GM21529 (cell line): ENCODE measurements around the gene IFT25.

Experiments used
- ATAC-seq: cut with Tn5 transposase; IDR thresholded peaks from one replicate; pipeline ENCODE4 v1.9.1; 2021; ENCODE audit not compliant: unreplicated experiment

The IFT25 gene

GRCh38 chr1:53930932-53931331 is 14.6 kb downstream of the IFT25 start:
- no peak for ATAC-seq

DNA sequence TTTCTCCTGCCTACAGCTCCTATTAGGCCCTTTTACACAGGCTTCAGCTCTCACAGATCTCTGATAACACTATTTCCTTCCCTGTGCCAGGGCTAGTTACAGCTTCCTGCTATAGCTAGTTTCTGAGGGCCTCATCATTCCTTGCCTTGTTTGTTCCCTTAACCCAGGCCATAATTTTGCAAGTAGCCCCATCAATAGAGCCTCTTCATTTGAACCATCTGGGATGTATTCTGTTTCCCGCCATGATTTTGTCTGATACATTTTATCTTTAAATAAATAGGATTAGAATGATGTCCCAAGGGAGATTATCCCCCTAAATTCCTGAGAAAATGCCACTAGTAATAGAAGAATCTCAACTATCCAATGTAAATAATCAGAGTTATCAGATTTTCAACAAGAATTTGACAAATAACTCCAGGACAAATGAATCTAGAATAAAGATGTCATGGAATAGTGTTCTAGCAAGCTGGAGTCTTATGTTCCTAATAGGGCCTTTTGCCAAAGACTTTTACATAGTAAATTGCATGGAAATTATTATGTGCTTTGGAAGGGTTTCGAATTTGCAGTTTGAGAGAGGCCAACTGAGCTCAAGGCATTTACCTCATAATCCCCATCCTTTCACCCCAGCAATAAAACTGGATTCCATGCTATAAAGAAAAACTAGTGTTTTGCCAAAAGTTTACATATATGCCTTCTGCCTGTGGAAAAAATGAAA is 16.1 kb downstream of the IFT25 start:
- no peak for ATAC-seq

- ATAC-seq = no peak
Observed at GRCh38 chr1:53927376-53927881, 18.1 kb downstream of the IFT25 start.

GRCh38 chr1:53919675-53920066 is 25.8 kb downstream of the IFT25 start:
- no peak for ATAC-seq

DNA sequence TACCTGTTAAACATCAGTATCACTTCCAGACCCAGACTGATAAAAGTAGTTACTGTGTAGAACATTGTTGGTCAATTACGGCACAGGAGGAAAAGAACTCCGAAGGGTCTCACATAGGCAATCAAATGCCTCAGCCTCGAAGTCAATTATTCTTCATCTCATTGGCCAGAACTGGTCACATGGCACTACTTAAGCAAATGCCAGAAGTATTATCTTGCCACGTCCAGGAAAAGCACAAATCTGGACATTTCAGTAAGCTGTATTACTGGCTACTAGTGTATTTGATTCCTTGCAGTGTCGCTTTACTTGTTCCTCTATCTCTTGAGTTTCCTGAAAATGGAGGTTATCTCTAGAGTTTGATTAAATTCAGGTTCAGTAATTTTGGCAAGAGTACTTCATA is 27.2 kb downstream of the IFT25 start:
- no peak for ATAC-seq

DNA sequence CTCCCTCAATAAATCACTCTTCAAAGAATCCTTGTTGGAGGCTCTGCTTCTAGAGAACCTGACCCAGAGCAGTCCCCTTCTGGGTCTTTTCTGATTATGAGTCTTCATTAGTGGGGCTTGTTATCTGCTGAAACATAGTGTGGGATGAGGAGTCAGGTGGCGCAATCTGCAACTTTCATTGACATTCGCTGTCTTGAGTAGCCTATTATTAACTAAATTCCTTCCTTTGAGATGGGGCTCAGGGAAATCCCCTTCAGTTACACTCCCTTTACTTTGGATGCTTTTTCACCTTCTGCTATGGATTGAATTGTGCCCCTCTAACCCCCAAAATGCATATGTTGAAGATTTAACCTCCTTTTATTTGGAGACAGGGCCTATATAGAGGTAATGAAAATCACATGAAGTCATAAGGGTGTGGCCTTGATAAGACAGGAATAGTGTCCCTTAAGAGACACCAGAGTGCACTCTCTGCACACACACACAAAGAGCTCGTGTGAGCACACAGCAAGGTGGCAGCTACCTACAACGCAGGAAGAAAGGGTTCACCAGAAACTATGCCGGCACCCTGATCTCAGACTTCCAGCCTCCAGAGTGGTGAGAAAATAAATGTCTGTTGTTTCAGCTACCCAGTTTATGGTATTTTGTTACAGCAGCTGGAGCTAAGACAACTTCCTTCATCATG is 32.0 kb downstream of the IFT25 start:
- ATAC-seq = no peak

DNA sequence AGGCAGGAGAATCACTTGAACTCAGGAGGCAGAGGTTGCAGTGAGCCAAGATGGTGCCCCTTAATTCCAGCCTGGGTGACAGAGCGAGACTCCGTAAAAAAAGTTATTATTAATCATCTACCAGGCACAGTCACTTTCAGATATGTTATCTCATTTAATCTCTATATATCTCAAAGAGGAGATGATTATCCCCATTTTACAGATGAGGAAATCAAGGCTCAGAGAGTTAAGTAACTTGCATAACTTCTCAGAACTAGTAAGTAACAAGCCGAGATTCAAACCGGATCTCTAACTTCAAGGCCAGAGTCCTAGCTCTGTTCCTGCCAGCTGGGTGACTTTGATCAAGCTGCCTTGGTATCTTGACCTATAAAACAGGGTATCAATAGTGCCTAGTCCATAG is 34.1 kb downstream of the IFT25 start:
- no peak for ATAC-seq

- no peak for ATAC-seq
Observed at GRCh38 chr1:53909946-53910345, 35.6 kb downstream of the IFT25 start.

- no peak for ATAC-seq
Observed at GRCh38 chr1:53906121-53906520, 39.4 kb downstream of the IFT25 start.

DNA sequence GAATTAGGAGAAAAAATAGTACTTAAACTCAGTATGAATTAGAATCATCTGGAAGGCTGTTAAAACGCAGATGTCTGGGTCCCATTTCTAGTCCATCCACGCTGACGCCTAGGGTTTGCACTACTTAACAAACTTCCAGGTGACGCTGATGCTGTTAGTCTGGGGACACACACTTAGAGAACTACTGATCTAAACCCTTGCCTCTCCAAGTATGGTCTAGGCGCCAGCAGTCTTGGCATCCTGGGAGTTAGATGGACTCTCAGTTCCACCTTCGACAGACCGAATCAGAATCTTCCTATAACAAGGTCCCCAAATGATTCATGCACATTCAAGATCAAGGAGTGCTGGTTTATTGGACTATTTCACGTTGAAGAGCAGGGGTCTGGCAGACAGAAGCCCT is 40.0 kb downstream of the IFT25 start:
- ATAC-seq = no peak

DNA sequence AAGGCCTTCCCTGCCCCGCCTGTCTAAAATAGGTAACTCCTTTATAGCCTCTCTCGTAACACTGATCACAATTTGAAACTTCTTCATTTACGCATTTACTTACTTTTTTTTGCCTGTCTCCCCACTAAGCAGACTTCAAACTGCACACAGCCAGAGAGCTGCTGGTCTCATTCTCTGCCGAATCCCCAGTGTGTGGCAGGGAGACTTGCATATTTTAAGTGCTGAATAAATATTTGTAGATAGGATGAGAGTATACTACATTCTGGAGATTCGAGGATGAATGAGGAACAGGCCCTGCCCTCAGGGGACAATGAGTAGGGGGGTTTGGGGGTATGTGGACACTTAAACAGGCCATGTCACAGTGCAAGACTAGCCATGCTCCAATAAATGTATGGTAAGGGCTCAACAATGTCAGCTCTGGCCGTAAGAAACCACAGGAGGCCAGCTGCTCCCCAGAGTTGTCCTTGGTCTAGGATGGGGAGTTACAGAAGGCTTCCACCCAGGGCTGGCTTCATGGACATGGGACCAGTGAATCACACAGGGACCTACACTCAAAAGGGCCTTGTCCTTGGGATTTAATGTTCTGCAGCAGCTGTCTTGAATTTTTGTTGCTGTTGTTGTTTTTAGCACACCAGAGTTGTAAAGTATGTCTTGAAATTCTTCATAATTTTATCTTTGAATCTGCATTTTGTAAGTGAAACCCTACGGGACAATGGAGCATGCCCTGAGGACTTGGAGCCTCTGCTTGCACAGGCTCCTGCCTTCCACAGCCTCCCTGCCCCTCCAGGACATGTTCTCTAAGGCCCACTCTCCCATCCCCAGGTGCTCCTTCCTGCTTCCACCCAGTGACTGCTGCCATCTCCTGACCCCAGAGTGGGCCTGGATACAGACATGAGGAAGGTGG is 43.0 kb downstream of the IFT25 start:
- no peak for ATAC-seq

- ATAC-seq = no peak
Observed at GRCh38 chr1:53899708-53900107, 45.8 kb downstream of the IFT25 start.

GRCh38 chr1:53899206-53899628 is 46.3 kb downstream of the IFT25 start:
- ATAC-seq = no peak

DNA sequence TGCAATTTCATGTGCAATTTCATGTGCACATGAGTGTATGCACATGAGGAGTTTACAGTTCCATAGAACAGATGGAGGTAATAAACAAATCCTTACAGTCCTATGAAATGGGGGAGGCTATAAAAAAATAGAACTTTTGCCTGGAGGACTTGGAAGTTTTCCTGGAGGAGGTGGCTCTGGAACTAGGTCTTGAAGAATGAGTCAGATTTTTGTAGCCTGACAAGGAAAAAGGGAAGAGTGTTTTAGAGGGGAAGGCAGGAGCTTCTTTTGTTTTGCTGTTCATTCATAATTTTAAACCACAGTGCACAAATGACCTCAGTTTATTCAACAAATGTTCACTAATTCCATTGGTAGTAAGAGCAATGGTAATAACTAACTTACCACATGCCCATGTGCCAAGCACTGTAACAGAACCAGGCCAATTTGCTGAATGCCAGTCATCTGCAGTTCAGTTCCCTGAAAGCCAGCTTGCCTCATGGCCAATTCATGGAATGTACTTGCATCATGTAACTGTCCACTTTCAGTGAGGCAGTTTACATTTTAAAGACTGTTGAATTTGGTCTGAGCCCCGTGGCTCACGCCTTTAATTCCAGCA is 48.8 kb downstream of the IFT25 start:
- ATAC-seq = no peak

DNA sequence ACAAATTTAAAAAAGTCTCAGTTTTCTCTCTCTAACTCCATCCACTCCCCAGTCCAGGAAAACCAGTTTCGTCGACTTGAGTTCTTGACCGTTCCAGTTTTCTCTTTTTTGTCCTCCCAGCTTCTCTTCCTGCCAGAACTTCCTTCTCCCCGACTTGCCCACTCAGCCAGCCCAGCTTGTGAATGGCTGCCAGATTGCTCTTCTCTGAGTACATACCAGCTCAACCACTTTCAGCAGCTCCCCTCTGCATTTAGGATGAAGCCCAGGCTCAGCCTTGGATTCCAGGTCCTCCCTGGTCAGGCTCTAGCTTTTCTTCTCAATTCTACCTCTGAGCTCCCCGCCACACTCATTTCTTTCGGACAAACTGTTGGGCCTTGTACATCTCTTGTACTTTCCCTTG is 50.1 kb downstream of the IFT25 start:
- ATAC-seq = no peak

GRCh38 chr1:53894644-53895043 is 50.9 kb downstream of the IFT25 start:
- no peak for ATAC-seq

- ATAC-seq = no peak
Observed at GRCh38 chr1:53893999-53894636, 51.4 kb downstream of the IFT25 start, which contains the start of gene DIO1. DIO1 (plus strand) TSS chr1:53894187; CDS start chr1:53894211, 24 bp downstream.

GRCh38 chr1:53892911-53893310 is 52.6 kb downstream of the IFT25 start:
- ATAC-seq = no peak

DNA sequence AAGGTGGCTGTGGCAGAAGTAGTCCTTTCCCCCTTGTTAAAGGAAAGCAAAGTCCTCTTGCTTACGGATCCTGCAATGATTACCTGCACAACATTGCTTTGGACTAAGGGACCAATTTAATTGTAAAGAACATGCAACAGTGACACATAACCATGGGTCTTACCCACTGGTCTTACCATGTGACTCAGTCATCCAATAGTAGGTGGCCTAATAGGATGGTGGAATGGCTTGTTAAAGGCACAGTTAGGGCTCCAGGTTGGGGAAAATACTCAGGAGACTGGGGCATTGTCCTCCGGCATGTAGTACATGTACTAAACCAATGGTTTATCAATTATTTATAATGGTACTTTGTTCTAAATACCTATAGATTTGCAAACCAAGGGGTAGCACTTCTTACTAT is 53.8 kb downstream of the IFT25 start:
- ATAC-seq = no peak

GRCh38 chr1:53891018-53891417 is 54.5 kb downstream of the IFT25 start:
- ATAC-seq = no peak
